GM23248 (cell line): Measurements from ENCODE around the gene OR2AE1.

Experiments
- EZH2 ChIP-seq: fragments of 200-600 bp; sonication (generic); IDR thresholded peaks from 2 replicates; pipeline ENCODE4 v1.6.1; 2018; ENCODE audit warnings: antibody characterized with exemption, mild to moderate bottlenecking; ENCODE audit not compliant: insufficient read depth, poor library complexity, severe bottlenecking
- EZH2phosphoT487 ChIP-seq: fragments of 200-600 bp; sonication (generic); IDR thresholded peaks from 2 replicates; pipeline ENCODE4 v1.6.1; 2018; ENCODE audit warnings: antibody characterized with exemption, moderate library complexity, mild to moderate bottlenecking, low read depth; ENCODE audit not compliant: insufficient read depth

DNA sequence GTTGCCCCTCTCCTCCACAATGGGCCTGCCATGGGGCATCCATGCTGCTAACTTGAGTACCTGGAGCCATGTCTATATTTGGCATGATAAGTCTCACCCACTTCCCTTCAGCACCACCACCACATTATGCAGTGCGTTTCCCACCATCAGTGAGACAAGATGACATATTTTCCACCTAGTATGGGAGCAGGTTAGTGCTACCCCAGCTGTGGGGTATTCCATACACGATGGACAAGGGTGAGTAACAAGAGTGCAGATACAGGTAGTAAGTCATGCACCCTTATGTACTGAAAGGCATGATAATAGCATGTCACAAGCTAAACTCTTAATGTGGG is 21.2 kb upstream of the OR2AE1 start:
- TF ChIP-seq EZH2, result no peak
- TF ChIP-seq EZH2phosphoT487, result no peak
